ENCODE data around the gene NHS.

DNA sequence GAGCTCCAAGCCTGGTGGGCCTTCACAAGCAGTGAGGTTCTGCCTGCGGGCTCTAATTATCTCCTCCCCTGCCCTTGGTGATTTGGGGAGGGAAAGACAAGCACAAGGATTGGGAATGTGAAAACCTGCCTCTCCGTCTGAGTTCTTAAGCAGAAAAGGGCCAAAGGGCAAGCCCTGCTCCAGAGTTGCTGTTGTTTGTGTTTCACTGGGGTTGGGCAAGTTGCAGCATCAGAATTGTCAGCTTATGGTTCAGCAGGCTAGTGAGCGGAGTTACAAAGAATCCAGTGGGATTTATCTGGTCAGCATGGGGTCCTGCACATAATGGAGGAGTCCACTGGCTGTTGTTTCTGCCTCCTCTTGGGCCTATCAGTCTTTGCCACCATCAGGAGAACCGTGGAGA lies 60.5 kb downstream of the NHS start:
- TF ChIP-seq, protein P1, sequence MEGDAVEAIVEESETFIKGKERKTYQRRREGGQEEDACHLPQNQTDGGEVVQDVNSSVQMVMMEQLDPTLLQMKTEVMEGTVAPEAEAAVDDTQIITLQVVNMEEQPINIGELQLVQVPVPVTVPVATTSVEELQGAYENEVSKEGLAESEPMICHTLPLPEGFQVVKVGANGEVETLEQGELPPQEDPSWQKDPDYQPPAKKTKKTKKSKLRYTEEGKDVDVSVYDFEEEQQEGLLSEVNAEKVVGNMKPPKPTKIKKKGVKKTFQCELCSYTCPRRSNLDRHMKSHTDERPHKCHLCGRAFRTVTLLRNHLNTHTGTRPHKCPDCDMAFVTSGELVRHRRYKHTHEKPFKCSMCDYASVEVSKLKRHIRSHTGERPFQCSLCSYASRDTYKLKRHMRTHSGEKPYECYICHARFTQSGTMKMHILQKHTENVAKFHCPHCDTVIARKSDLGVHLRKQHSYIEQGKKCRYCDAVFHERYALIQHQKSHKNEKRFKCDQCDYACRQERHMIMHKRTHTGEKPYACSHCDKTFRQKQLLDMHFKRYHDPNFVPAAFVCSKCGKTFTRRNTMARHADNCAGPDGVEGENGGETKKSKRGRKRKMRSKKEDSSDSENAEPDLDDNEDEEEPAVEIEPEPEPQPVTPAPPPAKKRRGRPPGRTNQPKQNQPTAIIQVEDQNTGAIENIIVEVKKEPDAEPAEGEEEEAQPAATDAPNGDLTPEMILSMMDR (IDR thresholded peaks at IDR 0.05) = no peak
- no peak for TF ChIP-seq EP300 (IDR thresholded peaks at IDR 0.05)
